ENCODE results near the gene AQP3.
"Not testable (repeated sequence)": the region's sequence is repeated elsewhere in the genome, so short reads cannot be mapped to it uniquely, and the experiment has no call there.

The AQP3 gene

DNA sequence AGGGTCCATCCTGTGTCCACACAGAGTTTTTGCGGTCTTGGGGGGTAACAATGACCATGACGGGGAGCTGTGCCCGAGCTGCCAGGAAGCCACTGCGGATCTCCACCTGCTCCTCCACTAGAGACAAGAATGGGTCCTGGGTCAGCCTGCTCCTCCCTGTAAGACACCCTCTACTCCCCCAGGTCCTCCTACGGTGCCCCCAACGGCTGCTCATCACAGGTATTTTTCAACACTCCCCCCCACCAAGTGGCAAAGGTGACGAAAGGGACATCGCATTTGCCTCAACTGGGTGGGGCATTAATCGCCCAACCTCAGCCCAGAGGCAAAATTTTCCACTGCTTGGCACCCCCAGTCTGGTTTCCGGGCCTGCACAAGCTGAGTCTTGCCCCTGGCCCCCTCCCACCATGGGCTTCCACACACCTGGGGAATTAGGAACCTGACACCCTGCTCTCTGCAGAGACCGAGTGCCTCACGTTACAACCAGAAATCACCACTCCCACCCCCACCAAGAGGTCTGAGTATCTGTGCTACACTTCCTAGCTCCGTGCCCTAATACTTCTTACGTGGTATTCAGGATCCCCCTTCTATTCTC lies 16.7 kb upstream of the AQP3 start:
- no peak for DNase-seq

DNA sequence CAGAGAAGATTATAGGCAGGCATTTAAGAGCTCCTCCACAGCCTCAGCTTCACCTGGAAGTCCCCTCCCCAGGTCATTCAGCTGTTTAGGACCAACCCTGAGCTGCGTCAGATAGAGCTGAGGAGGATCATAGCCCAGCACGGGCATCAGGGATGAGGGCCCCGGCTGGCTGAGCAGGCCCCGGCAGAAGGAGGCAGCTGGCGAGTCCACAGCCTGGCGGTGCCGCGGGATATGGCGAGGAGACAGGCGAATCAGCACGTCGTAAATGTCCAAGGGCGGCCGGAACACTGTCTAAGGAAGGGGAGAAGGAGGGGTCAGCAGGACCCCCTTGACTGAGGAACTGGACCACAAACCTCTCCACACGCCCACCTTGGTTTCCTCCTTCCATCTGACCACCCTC lies 15.8 kb upstream of the AQP3 start:
- DNase-seq: no peak

DNA sequence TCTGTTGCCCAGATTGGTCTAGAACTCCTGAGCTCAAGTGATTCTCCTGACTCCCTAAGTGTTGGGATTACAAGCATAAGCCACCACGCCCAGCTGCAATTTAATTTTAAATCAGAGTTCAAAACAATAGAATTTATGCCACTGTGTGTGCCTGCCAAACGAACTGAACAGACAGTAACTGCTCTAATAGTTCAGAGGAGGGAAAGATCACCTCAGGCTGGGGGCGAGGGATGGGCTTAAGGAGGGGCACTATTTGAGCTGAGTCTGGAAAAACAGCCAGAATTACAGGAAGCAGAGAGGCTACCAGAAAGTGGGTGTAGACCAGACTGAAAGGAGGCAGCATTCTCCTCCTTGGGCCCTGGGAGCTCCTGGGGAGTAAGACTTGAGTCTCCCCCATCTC lies 14.1 kb upstream of the AQP3 start:
- DNase-seq: no peak

DNA sequence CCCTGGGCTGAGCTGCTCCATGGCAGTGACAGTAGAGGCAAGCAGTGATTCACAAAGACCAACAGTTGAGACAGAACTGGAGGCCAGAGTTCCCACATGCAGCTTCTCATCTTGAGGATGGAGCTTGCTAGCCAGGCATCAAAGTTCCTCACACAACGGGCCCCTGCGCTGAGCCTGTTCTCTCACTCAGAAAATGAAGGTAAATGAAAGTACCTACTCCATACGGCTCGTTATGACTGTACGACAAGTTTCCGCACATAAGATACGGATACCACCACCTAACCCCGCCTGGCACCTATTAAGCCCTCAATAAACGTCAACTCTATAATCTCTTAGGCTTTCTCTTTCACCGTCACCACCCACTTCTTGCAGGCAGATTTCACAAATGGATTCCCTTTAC lies 13.5 kb upstream of the AQP3 start:
- DNase-seq: no peak

DNA sequence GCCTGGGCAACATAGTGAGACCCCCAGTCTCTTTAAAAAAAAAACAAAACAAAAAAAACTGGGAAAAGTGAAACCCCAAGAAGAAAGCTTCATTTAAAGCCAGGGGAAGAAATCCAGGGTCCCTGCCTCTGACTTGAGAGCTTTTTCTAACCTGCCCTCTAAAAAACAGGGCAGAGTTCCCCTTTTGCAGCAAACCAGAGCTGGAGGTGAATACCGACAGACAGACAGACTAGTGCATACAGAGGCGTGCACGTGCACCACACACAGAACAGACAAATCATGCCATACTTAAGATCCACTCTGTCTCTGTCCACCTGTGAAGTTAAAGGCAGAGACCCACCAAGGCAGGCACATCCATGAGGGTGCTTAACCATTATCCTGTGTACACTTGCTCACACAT lies 11.7 kb upstream of the AQP3 start:
- no peak for DNase-seq

DNA sequence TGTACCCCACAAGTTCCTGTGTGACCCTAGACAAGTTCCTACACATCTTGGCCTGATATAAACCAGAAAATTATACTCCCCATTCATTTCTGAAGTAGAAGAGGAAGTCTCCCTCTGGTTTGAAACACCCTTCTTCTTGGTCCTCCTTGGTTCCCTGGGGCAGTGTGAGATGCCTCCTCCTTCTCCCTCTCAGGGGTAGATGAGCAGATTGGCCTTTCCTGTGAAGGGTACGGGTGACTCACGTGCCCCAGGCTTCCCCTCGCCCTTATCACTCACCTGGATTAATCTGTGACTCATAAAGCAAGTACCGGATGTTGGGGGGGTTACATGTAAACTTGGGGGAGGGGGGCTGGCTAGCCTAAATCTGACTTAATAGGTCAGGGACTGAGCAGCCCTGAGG lies 11.1 kb upstream of the AQP3 start:
- no peak for DNase-seq

DNA sequence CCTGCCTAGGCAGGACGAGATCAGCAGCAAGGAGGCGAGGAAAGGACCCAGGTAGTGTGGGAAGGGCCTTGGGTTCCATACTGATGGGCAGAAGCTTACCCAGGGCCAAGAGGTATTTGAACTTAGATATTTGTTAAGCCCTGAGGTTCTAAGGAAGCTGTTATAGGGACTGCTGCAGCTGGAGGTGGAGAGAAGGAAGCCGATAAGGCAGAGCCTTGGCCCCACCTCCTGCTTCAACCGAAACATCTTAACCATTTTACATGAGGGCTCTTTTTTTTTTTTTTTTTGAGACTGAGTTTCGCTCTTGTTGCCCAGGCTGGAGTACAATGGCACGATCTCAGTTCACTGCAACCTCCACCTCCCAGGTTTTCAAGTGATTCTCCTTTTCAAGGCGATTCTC lies 8.6 kb upstream of the AQP3 start:
- no peak for DNase-seq

DNA sequence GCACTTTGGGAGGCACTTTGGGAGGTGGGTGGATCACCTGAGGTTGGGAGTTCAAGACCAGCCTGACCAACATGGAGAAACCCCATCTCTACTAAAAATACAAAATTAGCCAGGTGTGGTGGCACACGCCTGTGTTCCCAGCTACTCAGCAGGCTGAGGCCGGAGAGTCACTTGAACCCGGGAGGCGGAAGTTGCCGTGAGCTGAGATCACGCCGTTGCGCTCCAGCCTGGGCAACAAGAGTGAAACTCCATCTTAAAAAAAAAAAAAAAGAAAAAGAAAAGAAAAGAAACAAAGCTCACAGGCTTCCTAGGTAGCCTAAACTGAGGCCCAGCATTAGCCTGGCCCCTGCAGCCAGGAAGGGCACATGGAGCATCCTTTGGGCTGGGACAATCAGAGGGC lies 8.1 kb upstream of the AQP3 start:
- not testable (repeated sequence) for DNase-seq

DNA sequence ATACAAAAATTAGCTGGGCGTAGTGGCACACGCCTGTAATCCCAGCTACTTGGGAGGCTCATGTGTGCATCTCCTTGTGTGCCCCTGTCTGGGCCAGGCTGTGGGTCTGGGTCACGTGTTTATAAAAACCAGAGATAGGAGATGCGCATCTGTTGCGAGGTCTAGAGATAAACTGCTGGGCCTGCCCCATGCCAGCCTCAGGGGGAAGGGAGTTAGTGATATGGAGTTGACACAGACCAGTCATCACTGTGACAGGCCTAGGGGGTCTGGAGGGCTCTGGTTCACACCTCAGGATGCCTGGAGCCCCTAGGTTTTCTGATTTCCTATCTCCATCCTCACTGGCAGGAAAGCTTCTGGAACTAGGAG lies 7.3 kb upstream of the AQP3 start:
- DNase-seq: not testable (repeated sequence)

DNA sequence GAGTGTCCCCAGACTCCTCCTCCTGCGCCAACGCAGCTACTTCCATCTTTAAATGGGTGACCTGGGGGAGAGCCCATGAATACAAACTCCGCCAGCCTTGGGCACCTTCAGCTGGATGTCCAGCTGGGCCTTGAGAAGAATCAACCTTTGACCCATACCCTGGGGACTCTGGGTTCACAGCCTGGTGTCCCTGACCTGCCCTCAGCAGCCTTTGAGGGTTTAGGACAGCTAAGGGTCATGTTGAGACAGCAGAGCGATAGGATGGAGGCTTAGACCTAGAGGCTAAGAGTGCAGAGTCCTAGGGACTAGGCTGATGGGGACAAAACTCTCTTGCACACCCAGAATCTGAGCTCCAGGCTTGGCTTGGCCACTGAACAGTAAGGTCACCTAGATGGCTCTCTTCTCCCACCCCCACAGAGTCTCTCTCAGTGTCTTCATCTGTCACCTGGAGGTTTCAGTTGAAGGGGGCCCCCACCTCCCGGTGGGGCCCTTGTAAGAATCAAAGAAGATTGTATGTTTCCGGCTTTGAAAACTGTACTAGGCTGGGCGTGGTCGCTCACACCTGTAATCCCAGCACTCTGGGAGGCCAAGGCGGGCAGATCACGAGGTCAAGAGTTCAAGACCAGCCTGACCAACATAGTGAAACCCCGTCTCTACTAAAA lies 6.7 kb upstream of the AQP3 start:
- no peak for DNase-seq

DNA sequence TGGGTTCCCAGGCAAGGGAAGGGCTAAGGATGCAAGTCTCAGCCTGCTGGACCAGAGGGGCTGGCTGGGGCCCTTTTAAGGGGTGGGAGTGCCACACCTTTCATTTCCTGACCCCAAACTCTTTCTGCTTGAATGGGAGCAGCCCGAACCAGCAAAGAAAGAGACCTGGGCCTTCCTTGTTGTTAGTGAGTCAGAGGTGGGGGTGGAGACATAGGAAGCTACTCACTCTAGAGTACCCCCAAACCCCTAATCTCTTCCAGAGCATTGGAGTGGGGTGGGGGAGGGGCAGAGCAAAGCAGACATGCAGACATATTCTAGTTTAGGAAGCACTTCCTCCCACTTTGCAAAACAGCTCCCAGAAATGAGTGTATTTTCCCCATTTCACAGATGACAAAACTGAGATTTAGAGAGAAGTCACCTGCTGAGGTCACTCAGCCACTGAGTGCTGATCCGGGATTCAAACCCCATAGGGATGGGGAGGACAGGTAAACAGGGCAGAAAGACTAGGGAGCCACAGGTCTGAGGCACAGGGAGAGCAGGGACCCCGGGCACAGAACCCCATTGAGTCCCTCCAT lies 6.0 kb upstream of the AQP3 start:
- no peak for DNase-seq

DNA sequence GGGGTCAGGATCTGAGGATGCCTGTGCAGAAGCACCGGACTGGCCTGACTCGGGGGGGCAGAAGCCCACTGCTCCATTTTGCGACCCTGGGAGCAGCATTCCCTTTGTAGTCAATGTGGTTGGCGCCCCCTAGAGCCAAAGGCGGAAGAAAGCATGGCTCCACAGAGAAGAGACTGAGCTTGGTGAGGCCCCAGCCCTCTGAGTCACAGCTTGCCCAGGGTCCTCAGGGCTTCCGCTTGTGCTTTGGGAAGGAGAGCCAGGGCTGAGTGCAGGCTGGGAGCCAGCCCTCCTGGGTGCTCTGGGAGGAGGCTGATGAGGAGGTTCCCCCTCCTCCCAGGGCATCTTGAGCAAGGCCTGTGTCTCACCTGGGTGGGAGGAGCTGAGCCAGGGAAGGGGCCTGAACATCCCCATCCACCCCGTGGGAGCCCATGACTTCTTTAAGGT lies 5.5 kb upstream of the AQP3 start:
- no peak for DNase-seq

DNA sequence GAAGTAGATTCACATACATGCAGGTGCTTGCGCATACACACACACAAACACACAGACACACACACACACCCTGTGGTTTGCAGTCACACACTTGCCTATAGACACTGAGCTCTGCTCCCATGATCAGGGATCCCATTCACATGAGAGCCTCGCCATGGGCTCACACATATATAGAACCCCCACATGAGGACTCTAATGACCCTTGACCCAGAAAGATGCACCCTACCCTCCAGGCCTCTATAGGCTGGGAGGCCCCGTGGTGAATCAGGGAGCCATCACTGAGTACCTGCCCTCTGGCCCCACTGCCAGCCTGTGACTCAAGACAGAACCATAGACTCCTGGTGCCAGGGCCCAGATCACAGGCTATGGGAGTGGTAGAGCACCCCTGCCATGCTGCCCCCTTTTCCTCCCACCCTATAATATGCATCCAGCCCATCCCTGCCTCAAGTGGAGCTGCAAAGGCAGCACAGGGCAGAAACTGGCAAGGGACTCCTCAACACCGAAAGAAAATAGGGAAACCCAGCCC lies 3.3 kb upstream of the AQP3 start:
- no peak for DNase-seq

DNA sequence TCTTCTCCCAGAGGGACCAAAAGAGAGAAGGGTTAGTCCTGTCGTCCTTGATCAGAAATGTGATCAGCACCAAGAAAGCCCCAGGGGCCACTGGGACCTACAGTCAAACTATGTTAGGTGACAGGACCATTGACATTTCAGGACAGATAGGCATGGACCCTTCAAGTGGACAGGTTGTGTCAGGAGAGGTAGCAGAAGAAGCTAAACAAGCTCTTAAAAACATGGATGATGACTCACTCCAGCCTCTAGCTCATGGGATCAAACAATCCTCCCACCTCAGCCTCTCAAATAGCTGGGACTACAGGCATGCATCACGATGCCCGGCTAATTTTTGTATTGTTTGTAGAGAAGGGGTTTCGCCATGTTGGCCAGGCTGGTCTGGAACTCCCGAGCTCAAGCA lies 2.3 kb upstream of the AQP3 start:
- no peak for DNase-seq

DNA sequence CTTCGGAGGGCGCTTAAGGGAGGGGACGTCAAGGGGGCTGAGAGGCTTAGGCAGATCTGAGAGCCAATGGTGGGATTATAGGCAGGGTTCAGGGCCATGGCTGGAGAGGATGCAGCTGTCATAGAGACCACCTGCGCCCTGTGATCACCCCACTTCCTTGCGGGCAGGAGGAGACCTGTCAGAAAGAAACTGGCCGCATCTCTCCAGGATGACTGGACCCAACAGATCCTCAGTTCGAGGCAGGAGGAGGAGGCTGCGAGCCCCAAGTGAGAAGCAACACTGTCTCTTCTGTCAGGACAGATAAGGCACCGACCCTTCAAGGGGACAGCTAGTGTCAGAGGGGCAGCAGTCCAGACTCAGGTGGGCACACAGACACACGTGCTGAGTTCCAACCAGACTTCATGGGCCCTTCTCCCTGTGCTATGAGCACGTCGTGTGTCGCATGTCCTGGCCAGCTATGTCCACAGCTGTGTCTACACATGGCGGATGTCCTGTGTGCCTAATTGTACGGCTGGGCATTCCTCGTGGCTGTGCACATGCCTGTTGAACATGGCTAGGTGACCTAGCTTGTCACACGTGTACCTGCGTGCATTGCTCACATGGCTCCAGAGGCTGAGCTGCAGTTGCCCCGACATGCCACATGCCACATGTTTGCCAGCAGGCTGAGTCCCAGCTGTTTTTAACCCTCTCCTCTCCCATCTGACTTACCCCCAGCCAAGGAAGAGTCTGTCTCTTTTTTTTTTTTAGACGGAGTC lies 583 bp upstream of the AQP3 start:
- DNase-seq: no peak

DNA sequence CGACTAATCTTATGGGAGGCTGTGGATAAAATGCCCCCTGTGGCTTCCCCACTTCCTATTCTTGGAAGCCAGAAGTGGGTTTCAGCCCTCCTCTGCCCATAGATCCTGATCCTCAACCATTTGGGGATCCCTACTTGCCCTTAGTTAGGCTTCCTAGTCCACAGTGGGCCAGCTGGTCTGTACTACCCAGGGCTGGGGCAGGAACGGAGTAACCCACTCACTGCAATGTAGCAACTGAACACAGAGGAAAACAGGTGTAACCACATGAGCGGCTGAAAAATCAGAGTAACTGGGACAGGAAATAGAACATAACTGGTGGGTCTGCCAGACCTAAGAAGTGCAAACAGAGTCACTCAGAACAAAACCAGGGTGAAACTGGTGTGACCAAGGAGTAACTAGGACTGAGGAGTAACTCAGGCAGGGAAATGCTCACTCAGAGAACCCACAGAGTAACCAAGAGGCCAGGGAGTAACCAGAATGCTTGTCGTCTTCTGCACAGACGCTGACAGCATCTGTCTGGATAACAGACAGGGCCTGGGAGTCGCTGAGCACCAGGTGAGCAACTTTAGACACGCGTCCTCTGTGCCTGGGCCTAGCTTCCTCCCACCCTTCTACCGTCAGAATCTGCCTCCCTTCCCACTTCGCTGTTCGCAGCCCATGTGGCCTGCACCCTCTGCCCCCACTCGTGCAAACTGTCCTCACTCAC lies 1.0 kb downstream of the AQP3 start:
- DNase-seq: no peak

DNA sequence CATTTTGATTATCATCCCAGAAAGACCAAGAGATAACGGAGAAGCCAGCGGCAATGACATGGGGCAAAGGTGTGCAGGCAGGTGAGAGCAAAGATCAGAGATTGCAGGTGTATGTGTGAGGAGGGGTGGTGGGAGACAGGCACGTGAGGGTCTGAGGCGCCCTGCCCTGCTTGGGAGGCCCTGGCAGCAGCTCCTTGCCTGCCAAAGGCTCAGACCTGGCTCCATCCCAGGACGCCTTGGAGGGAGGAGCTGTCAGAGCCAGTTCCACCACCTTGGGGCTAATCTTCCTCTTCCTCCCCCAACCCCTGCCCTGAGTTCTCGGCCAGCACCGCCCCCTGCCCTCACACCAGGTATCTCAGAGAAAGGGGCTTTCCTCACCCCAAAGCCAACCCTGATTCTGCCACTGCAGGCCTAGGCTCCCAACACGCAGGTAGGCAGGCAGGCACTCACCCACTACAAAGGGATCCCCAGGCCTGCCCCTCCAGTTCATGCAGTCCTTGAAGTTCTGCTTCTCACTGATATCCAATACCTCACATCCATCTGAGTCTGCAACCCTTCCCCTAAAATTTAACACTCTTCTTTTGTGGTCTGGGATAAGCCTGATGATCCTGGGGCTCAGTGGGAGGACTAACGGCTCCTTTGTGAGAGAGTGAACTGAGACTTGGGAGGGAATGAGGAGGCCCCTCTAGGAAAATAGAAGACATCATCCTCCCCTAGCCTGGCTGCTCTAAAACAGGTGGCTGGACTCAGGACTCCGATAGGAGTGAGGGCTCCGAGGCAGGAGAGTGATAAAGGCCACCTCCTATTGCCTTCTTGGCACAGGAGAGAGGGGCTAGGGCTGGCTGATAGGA lies 1.8 kb downstream of the AQP3 start:
- DNase-seq: no peak

DNA sequence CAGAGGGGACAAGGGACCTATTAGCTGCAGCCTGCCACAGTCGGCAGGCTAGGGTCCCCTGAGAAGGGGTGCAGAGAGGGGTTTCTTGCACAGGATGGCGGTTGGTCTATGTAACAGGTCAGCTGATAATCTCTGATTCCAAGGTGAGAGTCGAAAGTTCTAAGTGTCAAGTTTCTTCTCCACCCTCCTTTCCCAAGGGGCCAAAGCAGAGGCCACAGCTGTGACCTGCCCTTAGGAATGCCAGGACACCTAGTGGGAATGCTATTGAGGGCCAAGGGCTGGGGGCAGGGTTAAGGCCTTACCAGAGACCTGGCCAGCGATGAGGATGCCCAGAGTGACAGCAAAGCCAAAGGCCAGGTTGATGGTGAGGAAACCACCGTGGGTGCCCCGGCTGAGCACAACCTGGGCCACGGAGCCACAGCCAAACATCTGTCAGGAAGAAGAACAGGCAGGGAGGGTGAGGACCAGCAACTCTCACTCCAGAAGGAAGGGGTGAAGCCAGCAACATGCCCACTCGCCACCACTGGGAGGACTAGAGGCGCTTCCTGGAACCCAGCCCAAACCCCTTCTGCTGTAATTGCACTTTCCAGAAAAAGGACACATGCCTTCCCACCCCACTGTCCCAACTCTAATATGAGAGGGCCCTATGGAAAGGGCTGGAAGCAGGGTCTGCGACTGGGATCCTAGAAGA lies 3.8 kb downstream of the AQP3 start:
- no peak for DNase-seq

DNA sequence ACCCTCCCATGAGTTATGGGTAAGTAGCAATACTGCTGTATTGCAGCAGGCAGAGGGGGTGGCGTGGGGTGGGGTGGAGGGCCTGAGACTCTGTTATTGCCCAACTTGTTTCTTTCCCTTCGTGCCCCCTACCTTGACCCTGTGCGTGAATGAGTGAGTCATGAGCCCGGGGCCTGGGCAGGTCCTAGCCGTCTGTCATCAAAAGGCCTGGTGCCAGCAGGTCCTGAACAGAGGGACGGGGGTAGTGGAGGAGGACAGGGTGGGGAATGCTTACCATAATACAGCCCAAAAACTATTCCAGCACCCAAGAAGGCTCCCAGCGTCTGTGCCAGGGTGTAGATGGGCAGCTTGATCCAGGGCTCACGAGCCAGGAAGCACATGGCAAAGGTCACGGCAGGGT lies 4.3 kb downstream of the AQP3 start:
- DNase-seq: no peak

DNA sequence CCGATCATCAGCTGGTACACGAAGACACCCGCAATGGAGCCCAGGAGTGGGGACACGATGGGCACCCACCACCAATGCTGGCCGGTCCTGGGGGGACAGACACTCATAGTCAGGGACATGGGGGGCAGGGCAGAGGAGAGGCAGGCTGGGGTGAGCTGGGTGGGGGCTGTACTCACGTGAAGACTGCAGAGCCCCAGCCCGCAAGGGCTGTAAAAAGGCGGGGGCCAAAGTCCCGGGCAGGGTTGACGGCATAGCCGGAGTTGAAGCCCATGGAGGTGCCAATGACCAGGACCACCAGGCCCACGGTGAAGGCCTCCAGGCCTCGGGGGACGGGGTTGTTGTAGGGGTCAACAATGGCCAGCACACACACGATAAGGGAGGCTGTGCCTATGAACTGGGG lies 5.3 kb downstream of the AQP3 start:
- no peak for DNase-seq

DNA sequence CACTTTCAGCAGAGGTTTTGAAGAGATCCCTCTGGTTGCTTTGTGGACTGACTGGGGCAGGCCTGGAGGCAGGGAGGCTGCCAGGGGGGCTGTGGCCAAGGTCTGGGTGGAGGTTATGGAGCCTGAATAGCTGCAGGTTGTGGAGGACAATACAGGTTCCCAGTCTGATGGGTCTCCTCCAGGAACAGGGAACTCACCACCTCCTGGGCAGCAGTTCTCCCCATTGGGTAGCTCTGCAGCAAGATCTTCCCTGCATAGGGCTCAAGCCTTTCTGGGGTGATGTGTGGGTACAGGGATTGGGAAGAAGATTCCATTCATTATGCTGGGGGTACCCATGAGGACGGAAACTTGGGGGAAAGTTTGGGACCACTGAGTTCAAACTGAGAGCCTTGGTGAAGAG lies 6.8 kb downstream of the AQP3 start:
- DNase-seq: no peak

DNA sequence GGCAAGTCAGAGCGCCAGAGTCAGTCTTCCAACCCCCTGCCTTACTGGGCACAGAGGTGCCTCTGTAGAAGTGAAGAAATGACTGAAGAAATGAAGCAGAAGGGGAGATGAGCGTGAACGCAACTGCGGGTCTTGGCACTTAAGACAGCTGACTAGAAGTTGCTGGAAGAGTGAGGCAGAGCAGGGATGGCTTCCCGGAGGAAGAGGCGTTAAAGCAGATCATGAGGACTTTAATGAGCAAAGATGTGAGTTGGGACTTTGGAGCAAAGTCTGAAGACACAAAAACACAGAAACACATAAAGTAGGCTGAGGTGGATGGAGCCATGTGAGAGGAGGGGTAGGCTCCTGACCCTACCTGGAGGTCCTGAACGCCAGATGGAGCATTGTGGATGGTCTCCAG lies 7.2 kb downstream of the AQP3 start:
- DNase-seq: no peak

Measured in NCI-H187 (cell line).